8988T (cell line): Measurements from ENCODE around the gene TMEM81.
A peak's percentile ranks its signal among the peaks of the same experiment; 100 is the strongest.

Experiments used
- DNase-seq: peaks from one replicate; pipeline ENCODE4 v3.0.0; 2011

Gene TMEM81

GRCh38 chr1:205084360-205084759, at the start of gene TMEM81:
Gene TMEM81 (minus strand): TSS chr1:205084460. CDS start chr1:205084320, 140 bp downstream.
- DNase-seq, result no peak

GRCh38 chr1:205133287-205133686, 49.0 kb upstream of the TMEM81 start:
- DNase-seq, result no peak

- no peak for DNase-seq
These were observed 45.3 kb upstream of the TMEM81 start for GRCh38 chr1:205129447-205130029.

GRCh38 chr1:205128050-205128449, 43.8 kb upstream of the TMEM81 start:
- DNase-seq, result no peak

- no peak for DNase-seq
These were observed 43.4 kb upstream of the TMEM81 start for GRCh38 chr1:205127646-205128045.

GRCh38 chr1:205124726-205125125, 40.5 kb upstream of the TMEM81 start:
- DNase-seq, result no peak

- DNase-seq, result no peak
These were observed 38.2 kb upstream of the TMEM81 start for GRCh38 chr1:205122489-205122882.

GRCh38 chr1:205121660-205122488, 37.6 kb upstream of the TMEM81 start, which contains the start of gene RBBP5:
Gene RBBP5 (minus strand): TSS chr1:205121978. CDS start chr1:205121873, 105 bp downstream.
- DNase-seq, result peak; percentile 78

- no peak for DNase-seq
These were observed 34.5 kb upstream of the TMEM81 start for GRCh38 chr1:205118752-205119151.

GRCh38 chr1:205111354-205111753, 27.1 kb upstream of the TMEM81 start:
- DNase-seq, result no peak

GRCh38 chr1:205109711-205110110, 25.5 kb upstream of the TMEM81 start:
- no peak for DNase-seq

- no peak for DNase-seq
These were observed 25.0 kb upstream of the TMEM81 start for GRCh38 chr1:205109269-205109668.

GRCh38 chr1:205108464-205108863, 24.2 kb upstream of the TMEM81 start:
- DNase-seq, result no peak

GRCh38 chr1:205107327-205107726, 23.1 kb upstream of the TMEM81 start:
- no peak for DNase-seq

- no peak for DNase-seq
These were observed 18.1 kb upstream of the TMEM81 start for GRCh38 chr1:205102404-205102803.

GRCh38 chr1:205098242-205098641, 14.0 kb upstream of the TMEM81 start:
- no peak for DNase-seq

- no peak for DNase-seq
These were observed 11.2 kb upstream of the TMEM81 start for GRCh38 chr1:205095422-205095821.

- no peak for DNase-seq
These were observed 6.9 kb upstream of the TMEM81 start for GRCh38 chr1:205091043-205091740.

GRCh38 chr1:205088341-205088740, 4.1 kb upstream of the TMEM81 start:
- no peak for DNase-seq

- no peak for DNase-seq
These were observed 1.8 kb downstream of the TMEM81 start for GRCh38 chr1:205082431-205082830.

- no peak for DNase-seq
These were observed 6.3 kb downstream of the TMEM81 start for GRCh38 chr1:205077934-205078311.

- DNase-seq, result no peak
These were observed 6.9 kb downstream of the TMEM81 start for GRCh38 chr1:205077158-205077933.

GRCh38 chr1:205076245-205076761, 8.0 kb downstream of the TMEM81 start:
- DNase-seq, result no peak
